Measurements from ENCODE around the gene PCDHB3.
"Not testable (repeated sequence)": the region's sequence is repeated elsewhere in the genome, so short reads cannot be mapped to it uniquely, and the experiment has no call there.

The PCDHB3 gene

GRCh38 chr5:141100243-141100805 is at the start of gene PCDHB3:
PCDHB3 (plus strand) TSS chr5:141100473; CDS start chr5:141100650, 177 bp downstream.
- DNase-seq: no peak

DNA sequence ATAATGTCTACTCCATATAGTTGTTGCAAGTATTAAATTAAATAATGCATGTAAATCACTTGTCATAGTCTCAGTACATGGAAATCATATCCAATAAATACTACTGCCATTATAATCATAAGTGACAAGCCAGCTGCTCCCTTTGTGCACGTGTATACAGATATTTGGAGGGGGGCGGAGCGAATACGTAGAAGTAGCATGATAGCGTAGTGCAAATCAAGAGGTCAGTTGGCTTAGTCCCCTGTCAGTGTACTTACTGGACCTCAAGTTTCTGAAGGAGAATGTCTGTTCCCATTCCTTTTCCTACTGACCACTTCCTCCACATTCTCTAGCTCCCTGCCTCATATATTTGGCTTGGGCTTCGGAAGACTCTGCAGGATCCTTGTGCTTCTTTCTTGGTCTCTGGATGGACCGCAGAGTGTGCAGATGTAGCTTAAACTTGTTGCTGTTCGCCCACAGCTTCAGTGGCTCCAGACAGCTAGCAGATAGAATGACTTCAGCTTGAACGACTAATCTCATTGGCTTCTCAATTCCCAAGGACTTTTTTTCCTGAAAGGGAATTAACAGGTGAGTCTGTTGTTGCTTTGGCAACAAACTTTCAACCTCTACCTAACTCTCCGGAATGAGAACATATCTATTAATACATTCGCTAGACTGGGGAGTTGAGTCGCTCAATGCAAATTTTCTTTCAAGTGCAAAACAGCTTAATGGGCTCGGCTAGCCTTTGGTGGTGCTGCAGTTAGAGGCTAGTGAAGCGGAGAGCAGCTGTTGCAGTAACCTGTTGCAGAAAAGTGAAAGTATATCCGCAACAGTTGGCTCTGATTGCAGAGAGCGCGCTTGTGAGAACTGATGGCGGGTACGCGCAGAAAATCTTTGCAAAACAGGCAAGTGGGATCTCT is 49.4 kb upstream of the PCDHB3 start, which contains the start of gene PCDHB1:
Gene PCDHB1, plus strand, starts transcription at position 753 of the 899 bp plus-strand sequence. Its CDS starts 97 bp downstream, at position 850.
- no peak for DNase-seq

GRCh38 chr5:141051521-141051866 is 48.8 kb upstream of the PCDHB3 start:
- DNase-seq: no peak

DNA sequence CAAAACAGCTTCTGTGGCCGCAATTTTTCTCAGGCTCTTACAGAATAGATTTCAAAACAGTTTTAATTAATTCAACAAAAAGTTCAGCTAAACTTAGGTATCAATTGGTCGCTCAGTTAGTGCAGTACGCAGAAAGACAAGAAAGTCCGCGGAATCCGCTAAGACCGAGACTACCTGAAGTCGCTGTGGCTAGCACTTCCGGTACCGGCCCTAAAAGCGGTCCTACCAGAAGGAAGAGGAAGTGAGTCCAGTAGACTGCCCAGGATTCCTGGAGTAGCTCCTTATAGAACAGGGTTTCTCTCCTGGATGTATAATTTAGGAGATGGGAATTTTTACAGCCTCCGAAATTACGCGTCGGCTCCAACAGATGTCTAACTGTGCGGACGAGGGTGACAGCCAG is 22.4 kb upstream of the PCDHB3 start:
- no peak for DNase-seq

- DNase-seq: no peak
Observed at GRCh38 chr5:141082228-141082627, 18.0 kb upstream of the PCDHB3 start.

DNA sequence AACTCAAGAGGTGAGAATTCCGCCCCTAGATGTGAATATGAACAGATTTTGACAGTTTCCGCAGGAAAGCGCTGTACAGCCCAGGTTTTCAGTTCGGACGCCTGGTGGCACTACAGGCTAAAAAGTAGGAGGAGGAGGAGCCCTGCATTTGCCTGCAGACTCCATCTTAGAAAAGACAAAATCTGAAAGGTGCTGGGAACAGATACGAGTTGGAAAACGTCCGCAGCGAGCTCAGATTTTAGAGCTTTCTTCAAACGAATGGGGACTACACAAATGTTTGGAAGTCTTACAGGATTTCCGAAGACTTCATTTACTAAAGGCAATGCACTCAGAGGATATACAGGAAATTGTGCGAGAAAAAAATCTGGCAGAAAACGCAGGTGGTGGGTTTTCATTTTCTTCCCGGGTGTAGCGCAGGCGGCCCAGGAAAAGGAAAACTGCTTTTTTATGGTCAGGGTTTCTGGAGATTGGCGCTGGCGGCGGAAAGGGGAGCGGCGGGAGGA is 15.7 kb upstream of the PCDHB3 start:
- no peak for DNase-seq

DNA sequence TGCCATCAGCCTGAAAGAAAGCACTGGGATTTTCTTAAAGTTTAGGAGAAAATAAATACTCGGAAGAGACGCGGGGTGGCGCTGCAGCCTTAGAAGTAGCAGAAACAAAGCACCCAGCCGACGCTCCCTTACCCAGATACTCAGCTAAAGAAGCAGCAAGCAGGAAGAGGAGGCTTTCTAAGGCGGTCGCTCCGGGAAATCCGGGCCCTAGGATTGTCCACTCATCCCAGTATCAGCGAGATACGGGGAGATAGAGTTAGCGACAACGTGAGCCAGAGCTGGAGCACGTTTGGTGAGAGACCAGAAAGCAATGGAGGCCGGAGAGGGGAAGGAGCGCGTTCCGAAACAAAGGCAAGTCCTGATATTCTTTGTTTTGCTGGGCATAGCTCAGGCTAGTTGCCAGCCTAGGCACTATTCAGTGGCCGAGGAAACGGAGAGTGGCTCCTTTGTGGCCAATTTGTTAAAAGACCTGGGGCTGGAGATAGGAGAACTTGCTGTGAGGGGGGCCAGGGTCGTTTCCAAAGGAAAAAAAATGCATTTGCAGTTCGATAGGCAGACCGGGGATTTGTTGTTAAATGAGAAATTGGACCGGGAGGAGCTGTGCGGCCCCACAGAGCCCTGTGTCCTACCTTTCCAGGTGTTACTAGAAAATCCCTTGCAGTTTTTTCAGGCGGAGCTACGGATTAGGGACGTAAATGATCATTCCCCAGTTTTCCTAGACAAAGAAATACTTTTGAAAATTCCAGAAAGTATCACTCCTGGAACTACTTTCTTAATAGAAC is 5.6 kb upstream of the PCDHB3 start, which contains the start of gene PCDHB2:
Gene PCDHB2, plus strand, starts transcription at position 135 of the 782 bp plus-strand sequence. Its CDS starts 176 bp downstream, at position 311.
- no peak for DNase-seq

- no peak for DNase-seq
Observed at GRCh38 chr5:141095263-141095641, 5.0 kb upstream of the PCDHB3 start.

DNA sequence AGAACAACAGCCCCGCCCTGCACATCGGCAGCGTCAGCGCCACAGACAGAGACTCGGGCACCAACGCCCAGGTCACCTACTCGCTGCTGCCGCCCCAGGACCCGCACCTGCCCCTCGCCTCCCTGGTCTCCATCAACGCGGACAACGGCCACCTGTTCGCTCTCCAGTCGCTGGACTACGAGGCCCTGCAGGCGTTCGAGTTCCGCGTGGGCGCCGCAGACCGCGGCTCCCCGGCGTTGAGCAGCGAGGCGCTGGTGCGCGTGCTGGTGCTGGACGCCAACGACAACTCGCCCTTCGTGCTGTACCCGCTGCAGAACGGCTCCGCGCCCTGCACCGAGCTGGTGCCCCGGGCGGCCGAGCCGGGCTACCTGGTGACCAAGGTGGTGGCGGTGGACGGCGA is 4.1 kb upstream of the PCDHB3 start:
- not testable (repeated sequence) for DNase-seq

GRCh38 chr5:141096586-141096985 is 3.7 kb upstream of the PCDHB3 start:
- not testable (repeated sequence) for DNase-seq

DNA sequence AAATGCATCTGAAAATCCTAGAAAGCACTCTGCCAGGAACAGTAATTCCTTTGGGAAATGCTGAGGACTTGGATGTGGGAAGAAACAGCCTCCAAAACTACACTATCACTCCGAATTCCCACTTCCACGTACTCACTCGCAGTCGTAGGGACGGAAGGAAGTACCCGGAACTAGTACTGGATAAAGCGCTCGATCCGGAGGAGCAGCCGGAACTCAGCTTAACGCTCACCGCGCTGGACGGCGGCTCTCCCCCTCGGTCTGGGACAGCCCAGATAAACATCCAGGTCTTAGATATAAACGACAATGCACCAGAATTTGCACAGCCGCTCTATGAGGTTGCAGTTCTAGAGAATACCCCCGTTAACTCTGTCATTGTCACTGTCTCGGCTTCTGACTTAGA is 786 bp downstream of the PCDHB3 start:
- DNase-seq: no peak

DNA sequence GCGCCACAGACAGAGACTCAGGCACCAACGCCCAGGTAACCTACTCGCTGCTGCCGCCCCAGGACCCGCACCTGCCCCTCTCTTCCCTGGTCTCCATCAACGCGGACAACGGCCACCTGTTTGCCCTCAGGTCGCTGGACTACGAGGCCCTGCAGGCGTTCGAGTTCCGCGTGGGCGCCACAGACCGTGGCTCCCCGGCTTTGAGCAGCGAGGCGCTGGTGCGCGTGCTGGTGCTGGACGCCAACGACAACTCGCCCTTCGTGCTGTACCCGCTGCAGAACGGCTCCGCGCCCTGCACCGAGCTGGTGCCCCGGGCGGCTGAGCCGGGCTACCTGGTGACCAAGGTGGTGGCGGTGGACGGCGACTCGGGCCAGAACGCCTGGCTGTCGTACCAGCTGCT is 1.8 kb downstream of the PCDHB3 start:
- DNase-seq: not testable (repeated sequence)

GRCh38 chr5:141102471-141102870 is 2.2 kb downstream of the PCDHB3 start:
- not testable (repeated sequence) for DNase-seq

GRCh38 chr5:141105350-141105749 is 5.1 kb downstream of the PCDHB3 start:
- no peak for DNase-seq

DNA sequence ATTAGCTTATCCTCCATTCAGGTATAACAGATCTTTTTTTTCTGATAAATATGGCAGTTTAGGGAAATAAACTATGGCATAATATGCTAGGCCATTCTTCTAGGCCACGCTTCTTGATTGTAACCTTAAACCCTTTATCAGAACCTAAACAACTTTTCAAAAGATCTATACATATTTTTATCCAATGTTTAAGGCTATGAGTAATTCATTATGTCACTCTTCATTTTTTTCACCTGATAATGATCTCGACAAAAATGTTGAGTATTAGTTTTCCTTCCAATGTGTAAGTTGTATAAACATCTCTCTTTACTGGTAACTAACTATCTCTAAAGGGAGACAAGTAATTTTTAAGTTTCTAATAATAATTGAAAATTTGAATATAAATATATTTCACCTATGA is 19.0 kb downstream of the PCDHB3 start:
- DNase-seq: no peak

GRCh38 chr5:141121563-141121962 is 21.3 kb downstream of the PCDHB3 start, which contains the start of gene PCDHB4:
PCDHB4 (plus strand) TSS chr5:141121818; CDS start chr5:141121999, 181 bp downstream.
- no peak for DNase-seq

GRCh38 chr5:141121985-141122384 is 21.7 kb downstream of the PCDHB3 start:
- no peak for DNase-seq

GRCh38 chr5:141123396-141124135 is 23.3 kb downstream of the PCDHB3 start:
- not testable (repeated sequence) for DNase-seq

GRCh38 chr5:141127305-141127704 is 27.0 kb downstream of the PCDHB3 start:
- no peak for DNase-seq

DNA sequence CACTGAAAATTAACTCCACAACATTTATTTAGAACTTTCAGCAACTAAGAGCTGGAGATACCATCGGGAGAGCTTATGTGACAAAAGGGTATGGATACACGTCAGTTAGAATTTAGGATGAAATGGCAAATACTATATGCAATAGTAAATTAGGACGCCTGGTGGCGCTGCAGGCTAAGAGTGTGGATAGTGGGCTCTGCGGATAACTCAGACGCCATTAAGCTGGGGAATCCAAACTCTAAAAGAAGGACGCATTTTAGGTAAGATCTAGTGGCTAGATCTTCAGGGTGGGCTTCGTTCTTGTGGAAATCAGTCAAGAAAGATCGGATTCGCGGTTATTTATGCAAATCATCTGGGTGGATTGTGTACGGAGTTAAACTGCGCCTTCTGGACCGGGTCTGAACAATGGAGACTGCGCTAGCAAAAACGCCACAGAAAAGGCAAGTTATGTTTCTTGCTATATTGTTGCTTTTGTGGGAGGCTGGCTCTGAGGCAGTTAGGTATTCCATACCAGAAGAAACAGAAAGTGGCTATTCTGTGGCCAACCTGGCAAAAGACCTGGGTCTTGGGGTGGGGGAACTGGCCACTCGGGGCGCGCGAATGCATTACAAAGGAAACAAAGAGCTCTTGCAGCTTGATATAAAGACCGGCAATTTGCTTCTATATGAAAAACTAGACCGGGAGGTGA is 34.9 kb downstream of the PCDHB3 start, which contains the start of gene PCDHB5:
Gene PCDHB5, plus strand, starts transcription at position 177 of the 688 bp plus-strand sequence. Its CDS starts 229 bp downstream, at position 406.
- DNase-seq: no peak

DNA sequence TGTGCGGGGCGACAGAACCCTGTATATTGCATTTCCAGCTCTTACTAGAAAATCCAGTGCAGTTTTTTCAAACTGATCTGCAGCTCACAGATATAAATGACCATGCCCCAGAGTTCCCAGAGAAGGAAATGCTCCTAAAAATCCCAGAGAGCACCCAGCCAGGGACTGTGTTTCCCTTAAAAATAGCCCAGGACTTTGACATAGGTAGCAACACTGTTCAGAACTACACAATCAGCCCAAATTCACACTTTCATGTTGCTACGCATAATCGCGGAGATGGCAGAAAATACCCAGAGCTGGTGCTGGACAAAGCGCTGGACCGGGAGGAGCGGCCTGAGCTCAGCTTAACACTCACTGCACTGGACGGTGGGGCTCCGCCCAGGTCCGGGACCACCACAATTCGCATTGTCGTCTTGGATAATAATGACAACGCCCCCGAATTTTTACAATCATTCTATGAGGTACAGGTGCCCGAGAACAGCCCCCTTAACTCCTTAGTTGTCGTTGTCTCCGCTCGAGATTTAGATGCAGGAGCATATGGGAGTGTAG is 35.5 kb downstream of the PCDHB3 start:
- no peak for DNase-seq

All from inflammatory macrophage treated with lipopolysaccharide for 1 hour (primary cell).